GM18507 (cell line): ENCODE measurements around the gene LRG1.
"Not testable (repeated sequence)": the region's sequence is repeated elsewhere in the genome, so short reads cannot be mapped to it uniquely, and the experiment has no call there.

ENCODE experiments used
- DNase-seq: peaks from one replicate; pipeline ENCODE4 v3.0.0; 2011; ENCODE audit warnings: low read depth; ENCODE audit not compliant: insufficient read length; ENCODE audit errors: extremely low spot score
- FAIRE-seq: peaks from 2 replicates; lab custom pipeline; 2011; peaks lifted over from hg19 to GRCh38; lab: Jason Lieb, UNC

LRG1 gene

DNA sequence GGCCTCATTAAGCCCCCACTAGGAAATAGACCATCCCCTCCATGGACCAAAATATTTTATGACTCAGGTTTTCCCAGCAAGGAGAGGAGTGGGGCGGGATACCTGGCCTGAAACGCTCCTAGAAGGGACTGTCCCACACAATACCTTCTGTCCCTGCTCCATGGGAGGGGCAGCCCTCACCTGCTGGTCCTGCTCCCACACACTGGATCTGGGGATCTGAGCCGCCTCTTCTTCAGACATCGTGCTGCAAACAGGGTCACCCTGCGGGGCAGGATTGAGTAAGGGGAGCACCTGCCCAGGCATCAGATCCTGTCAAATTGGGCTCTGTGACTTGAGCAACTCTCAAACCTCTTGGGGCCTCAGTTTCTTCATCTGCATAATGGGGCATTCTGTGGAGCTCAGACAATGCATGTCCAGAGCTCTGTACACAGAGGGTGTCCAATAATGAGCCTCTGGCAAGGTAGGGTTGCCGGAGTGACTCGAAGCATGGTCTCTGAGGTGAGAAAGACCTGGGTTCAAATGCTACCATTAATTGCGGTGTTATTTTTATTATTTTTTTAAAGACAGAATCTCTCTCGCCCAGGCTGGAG lies 5.9 kb downstream of the LRG1 start:
- no peak for DNase-seq
- FAIRE-seq, result no peak

DNA sequence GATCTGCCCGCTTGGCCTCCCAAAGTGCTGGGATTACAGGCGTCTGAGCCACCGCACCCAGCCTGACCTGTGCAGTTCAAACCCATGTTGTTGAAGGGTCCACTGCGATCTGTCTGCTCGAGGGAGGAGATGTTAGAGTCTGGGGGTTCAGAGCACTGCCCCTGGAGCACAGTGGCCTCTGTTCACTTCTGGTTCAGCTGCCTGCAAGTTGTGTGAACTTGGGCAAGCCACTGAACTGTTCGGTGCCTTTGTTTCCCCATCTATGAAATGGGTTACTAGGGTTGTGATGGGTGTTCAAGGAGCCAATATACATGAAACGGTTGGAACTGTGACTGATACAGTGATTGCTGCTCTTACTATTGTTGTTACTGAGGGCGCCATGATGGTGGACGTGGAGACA lies 6.5 kb downstream of the LRG1 start:
- DNase-seq (no peak), FAIRE-seq (no peak)

DNA sequence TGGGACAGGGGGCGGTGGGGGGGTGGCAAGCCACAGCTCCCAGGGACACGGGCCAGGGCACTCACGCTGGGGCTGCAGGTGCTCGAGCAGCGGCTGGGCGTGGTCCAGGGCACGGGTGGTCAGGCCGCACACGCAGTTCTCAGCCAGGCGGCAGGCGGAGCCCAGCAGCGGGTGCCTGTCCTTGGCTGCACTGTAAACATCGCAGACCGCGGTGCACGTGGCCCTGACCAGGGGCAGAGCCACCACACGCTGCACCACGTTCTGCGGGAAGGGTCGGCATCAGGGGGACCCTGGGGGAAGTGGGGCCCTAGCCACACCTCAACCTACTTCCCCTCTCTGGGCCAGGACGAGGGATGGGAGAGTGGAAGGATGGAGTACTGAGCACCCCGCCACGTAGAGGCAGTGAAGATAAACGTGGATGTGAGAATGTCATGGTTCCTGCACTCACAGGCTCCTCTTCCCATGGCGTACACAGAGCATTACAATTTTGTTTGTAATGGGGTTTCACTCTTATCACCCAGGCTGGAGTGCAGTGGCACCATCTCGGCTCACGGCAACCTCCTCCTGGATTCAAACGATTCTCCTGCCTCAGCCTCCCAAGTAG lies 8.2 kb downstream of the LRG1 start:
- DNase-seq, result no peak
- FAIRE-seq, result no peak

DNA sequence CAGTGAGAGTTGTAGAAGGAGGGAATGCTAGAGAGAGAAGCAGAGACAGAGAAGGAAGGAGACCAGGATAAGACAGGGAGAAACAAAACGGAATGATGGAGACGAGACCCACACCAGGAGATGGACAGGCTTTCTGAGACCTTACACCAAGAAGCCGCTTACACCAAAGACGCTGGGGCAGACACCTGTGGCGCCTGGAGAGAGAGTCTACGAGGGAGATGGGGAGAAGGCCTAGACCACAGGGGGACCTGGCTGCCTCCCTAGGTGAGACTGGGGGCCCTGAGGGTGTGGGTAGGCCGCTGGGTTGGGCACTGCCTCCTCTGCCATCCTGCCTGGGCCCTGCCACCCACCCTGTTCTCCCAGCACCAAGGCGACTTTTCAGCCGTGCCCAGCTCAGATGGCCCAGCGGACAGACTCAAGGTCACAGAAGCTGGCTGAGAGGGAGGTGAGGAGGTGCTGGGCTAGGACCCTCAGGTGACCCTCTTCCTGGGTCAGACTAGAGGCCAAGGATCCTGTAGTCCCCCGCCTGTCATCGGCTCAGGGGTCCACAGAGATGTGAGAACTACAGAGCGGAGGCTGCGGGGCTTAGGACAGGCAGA lies 9.8 kb downstream of the LRG1 start:
- FAIRE-seq (no peak), DNase-seq (no peak)

DNA sequence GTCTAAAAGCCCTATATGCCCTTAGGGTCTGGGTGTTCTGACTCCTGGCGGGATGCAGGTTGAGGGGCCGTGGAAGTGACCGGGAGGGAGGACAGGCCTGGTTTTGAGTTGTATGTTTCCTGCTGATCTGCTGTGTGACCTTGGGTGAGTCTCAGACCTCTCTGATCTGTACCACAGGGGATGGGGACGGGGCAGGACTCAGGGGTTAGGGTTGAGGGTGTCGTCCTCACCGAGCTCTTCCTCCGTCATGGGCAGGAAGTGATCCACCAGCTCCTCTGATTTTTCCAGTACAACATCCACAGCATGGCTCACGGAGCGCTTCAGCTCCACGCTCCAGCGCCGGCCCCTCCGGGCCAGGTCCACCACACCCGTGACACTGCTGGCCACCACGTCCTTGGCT lies 11.0 kb downstream of the LRG1 start:
- FAIRE-seq (no peak), DNase-seq (no peak)

DNA sequence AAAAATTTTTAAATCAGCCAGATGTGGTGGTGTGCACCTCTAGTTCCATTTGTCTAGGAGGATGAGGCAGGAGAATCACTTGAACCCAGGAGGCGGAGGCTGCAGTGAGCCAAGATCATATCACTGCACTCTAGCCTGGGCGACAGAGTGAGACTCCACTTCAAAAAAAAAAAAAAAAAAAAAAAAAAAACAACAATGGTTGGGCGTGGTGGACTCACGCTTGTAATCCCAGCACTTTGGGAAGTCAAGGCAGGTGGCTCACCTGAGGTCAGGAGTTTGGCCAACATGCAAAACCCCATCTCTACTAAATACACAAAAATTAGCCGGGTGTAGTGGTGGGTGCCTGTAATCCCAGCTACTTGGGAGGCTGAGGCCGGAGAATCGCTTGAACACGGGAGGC lies 12.5 kb downstream of the LRG1 start:
- DNase-seq, FAIRE-seq: not testable (repeated sequence)

DNA sequence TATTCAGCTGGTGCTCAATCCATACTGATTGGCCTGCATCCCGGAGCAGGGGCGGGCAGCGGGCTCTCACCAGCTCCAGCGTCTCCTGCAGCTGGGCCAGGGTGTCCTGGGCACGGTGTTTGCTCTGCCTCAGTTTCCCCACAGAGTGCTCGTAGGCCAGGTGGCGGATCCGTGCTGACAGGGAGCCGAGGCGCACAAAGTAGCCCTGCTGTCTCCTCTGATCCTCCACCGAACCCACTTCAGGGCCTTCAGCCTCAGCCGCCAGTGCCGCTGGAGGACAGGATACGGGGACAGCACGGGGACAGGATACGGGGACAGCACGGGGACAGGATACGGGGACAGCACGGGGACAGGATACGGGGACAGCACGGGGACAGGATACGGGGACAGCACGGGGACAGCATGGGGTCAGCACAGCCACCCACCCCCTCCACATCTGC lies 14.3 kb downstream of the LRG1 start:
- no peak for FAIRE-seq
- DNase-seq, result no peak

DNA sequence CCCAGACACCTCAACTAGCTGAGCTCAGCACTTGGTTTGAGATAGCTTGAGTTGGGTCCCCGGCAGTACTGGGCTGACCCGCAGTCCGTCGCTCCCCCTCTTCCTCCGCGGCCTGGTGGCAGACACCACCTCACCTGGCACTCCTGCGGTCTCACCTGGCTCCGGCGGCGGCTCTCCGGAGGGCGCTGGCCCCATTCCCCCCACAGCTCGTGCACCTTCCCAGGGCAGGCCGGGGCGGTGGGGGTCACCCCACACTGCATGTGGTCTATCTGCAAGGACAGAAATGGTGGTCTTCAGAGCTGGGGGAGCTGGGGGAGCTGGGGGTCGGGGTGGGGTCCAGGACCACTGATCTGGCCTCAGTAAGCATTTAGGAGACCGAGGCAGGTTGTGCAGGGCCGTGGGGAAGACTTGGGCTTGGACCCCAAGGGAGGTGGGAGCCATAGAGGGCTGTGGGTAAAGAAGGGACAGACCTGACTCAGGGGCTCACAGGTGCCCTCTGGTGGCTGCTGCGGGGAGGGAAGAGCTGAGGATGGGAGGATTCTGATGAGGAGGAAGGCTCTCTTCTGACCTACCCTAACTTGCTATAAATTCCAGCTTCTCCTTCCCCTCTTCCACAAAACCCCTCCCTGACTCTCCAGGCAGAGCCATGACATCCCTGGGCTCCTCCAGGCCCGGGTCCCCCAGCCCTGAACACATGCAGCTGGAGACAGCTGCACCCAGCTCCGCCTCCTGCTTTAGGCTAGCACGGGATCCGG lies 14.9 kb downstream of the LRG1 start:
- FAIRE-seq, result peak; percentile 73

DNA sequence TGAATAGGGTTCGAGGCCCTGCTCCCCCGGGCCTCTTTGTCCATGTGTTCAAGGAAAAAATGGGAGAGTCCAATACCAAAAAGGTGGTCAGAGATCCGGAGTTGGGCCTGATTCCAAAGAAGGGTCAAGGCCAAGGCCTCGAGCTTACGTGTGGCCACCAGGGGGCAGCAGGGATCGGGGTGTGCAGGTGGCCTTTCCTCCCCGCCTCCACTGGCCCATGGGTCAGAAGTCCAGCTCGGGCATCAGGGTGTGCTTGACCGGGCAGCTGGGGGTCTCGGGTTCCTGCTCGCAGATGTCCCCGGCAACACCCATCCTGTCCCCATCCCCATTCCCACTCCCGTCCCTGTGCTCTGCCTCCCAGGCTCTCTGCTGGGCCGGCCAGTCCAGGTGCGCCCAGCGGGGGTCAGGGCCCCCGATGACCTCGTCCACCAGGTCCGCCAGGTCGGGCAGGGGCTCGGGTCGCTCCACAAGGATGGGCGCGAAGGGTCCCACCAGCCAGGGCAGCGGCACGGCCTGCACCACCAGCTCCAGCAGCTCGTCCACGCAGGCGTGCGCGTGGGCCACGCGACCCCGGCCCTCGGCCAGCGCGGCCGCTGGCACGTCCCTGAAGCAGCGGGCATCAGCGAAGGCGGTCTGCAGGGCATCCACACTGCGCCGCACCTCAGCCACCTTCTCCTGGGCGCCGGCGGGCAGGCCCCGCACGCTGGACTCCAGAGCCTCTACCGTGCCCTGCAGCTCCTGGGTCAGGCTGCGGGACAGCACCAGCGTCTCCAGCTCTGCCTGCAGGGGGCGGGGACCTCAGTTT lies 16.3 kb downstream of the LRG1 start:
- DNase-seq, result peak; percentile 32
- peak; percentile 59 for FAIRE-seq

More for the DNA sequence above, 14.9 kb downstream of the LRG1 start:
- peak; percentile 36 for DNase-seq

DNA sequence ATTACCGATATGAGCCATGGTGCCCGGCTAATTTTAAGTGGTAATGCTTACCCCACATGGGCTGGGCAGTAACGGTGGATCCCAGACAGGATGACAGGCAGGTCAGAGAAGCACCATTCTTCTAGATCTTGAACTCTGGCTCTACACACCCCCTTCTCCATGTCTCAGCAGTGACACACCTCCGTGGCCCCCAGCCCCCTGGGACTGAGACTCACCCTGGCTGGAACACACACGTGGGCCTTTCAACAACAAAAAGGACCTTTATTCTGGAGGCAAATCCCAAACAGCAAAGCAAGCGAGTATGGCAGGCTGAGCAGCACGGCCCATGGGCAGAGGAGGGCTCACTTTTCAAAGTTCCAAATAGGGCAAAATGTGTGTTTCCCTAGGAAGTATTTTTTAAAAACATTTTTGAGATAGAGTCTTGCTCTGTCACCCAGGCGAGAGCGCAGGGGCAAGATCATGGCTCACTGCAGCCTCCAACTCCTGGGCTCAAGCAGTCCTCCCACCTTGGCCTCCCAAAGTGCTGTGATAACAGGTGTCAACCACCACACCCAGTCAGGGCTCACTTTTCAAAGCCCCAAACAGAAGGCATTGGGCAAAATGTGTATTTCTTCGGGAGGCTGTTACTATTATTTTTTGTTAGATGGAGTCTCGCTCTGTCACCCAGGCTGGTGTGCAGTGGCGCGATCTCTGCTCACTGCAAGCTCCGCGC lies 17.4 kb downstream of the LRG1 start:
- no peak for FAIRE-seq
- no peak for DNase-seq

DNA sequence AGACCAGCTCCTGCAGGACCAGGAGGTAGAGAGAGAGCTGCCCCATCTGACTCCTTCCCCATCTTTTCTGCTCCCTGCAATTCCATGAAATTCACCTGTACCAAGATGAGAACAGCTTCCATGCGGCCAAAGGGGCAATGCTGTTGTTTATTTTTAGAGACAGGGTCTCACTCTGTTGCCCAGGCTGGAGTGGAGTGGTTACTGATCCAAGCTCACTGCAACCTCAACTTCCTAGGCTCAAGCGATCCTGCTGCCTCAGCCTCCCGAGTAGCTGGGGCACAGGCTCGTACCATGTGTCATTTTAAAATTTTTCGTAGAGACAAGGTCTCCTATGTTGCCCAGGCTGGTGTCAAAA lies 18.0 kb downstream of the LRG1 start:
- DNase-seq, result no peak

DNA sequence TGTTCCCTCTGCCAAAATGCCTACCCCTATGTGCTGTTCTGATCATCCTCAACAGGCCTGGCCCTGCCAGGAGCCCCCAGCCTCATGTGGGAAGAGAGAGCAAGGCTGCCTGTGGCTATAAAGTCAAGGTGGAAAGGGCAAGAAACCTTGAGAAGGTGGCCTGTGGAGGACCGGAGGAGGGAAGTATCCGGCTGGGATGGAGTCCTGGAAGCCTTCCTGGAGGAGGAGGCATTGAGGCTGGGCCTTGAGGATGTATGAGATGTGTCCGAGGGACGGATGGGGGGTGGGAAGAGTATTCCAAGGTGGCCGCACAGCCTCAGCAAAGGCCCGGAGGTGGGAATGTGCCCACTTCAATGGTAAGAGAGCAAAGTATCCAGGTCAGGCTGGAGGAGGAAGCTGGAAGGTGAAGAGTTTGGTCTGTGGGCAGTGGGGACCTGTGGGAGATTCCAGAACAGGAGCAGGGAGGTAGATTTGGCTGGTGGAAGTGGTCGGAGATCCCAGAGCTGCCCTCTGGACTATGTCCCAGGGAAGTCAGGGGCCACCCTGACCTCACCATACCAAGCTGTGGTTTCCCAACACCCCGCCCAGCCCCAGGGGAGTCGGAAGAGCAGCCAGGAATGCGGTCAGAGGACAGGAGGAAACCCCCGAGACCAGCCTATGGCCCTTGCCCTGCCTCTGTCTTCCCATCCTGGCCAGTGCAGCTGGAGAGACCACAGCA lies 18.5 kb downstream of the LRG1 start:
- FAIRE-seq, result no peak

More for the DNA sequence above, 18.0 kb downstream of the LRG1 start:
- FAIRE-seq, result no peak

DNA sequence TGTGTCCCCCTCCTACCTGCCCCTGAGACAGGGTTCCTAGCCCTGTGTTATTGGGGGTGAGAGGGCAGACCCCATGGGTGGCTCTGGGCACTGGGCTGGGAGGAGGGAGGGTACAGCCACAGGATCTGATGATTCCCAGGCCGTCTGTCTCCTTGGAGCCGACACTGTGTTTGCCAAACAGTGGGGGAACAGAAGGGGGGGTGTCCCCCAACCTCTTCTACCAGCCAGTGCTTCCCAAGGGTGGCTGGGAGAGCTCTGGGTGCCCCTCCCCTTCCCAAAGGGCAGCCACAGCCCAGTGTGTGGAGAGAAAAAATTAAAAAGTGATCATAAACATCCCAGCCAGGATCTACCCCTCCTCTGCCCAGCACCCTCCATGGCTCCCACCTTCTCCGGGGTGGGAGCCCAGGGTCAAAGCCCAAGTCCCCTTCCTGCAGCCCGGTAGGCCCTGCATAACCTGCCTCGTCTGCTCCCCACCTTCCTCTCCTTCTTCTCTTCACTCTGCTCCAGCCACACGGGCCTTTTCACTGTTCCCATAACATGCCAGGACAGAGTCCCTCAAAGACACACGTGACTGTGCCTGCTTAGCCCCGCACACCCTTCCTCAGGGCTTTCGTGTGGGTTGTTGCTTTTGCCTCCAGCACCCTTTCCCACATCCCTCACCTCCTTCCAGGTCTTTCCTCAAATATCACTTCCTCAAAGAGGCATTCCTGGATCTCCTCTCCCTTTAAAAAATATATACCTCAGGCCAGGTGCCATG lies 20.1 kb downstream of the LRG1 start:
- DNase-seq (no peak), FAIRE-seq (no peak)

More for the DNA sequence above, 18.5 kb downstream of the LRG1 start:
- no peak for DNase-seq

DNA sequence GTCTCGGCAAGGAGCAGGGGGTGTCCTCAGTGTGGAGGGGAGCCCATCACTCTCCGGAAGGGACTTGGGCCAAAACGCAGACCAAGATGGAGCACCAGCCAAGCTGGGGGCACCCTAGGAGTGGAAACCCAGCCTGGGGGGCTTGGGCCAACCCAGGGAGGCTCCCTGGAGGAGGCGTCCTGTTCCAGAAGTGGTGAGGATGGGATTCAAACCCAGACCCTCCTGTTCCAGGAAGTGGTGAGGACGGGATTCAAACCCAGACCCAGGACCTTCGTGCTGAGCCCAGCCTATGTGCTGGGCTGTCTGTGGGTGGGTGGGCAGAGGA lies 20.7 kb downstream of the LRG1 start:
- FAIRE-seq, result no peak
- DNase-seq, result no peak

DNA sequence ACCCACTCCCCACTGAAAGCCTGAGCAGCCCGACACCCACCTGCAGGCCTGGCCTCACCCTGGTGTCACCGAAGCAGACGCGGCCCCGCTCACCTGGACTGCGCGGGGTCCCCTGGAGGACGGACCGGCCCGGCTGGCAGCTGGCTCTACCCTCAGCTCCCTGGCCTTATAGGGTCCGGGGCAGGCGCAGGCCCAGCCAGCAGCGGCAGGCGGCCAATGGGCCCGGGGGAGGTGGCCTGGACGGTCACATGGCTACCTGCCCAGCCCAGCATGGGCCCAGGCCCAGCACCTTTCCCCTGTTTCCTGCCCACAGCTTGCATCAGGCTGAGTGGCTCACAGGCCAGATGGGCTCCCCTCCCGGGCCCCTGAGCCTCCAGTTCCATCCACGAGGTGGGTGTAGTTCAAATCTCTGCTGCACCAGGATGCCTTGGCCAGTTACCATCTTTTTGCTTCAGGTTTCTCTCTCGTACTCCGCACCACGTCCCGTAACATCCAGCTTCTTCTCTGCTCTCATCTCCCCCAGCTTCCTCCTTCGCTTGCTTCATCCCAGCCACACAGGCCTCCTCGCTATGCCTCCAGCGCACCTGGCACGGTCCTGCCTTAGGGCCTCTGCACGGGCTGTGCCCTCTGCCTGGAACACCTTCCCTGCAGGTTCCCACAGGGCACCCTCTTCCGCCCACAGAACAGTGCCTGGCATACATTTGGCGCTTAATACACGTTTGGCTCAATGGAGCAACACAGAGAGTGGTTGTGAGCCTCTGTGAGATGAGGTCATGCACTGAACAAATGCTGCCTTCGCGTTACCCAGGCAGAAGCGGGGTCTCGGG lies 21.3 kb downstream of the LRG1 start, which contains the start of gene PLIN4:
PLIN4 (minus strand) TSS at position 142 of the 827 bp plus-strand sequence. CDS start 214 bp downstream, outside the sequence.
- no peak for DNase-seq
- FAIRE-seq, result no peak

DNA sequence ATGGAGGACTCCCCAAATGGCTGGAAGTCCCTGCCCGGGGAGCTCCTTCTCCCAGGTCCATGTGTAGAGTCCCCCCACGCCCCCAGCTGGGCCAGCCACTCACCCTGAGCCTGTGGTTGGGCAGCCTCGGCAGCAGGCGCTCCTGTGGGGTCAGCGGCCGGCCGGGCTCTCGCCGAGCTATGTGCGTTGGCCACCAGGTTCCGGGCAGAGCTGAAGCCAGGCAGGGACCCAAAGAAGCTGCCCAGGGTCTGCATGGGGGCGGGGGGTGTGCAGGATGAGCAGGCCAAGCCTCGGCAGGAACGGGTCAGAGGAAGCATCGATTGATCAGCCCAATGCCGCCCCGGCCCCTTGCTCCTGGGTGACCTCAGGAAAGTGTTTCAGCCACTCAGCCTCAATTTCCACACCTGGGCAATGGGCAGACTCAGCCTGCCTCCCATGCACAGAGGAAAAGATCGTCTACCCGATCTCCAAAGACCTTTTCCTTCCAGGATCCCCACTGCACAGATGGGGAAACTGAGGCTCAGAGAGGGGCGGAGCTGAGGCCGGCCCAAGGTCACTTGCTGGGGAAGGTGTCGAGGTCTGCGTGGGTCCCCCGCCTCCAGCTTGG lies 22.3 kb downstream of the LRG1 start:
- no peak for DNase-seq
- FAIRE-seq, result no peak

DNA sequence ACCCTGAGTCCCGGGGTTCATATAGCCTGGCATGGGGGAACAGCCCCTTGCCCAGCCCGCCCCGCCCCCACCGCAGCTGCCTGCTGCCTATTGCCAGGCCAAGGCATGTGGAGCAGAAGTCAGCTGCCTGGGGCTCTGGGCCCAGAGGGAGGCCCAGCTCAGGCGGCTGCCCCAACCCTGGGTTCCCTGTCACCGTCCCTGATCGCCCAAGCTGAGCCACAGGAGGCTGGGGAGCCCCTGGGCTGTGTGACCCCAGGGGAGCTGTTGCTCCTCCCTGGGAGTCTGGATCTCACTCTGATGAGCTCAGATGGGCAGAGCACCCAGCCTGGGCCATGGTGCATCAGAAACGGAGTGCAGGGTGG lies 22.9 kb downstream of the LRG1 start:
- FAIRE-seq, result no peak

More for the DNA sequence above, 22.9 kb downstream of the LRG1 start:
- no peak for DNase-seq
